ENCODE measurements around the gene TMEM8B. TPM values are rescaled to one million over a fixed set of nuclear protein-coding genes. Genes with fewer than 3 reads are reported as not detected.
"Not testable (repeated sequence)": the region's sequence is repeated elsewhere in the genome, so short reads cannot be mapped to it uniquely, and the experiment has no call there.

Gene TMEM8B
- total and polyA plus RNA-seq, 10 of the 15 experiments (the other 5 are each of a cell fraction or from before 2014, with no cell fraction given) = 0.19 to 7.6 (median 2.5) TPM

GRCh38 chr9:35897376-35898099 is 68.5 kb downstream of the TMEM8B start:
- H3K27me3 ChIP-seq (replicated peaks in 1 of 2; ENCODE audit: control insufficient read depth in 2 of 2, insufficient read depth in 2 of 2, low read length in 1 of 2); H3K36me3 ChIP-seq (ENCODE audit: control insufficient read depth in 2 of 2, insufficient read depth in 2 of 2, low read length in 1 of 2); H3K9ac ChIP-seq (ENCODE audit: control insufficient read depth, insufficient read depth, low read length); intact Hi-C loops (cut with micrococcal nuclease; ENCODE audit: unreplicated experiment); POLR2A ChIA-PET; H3K4me2 ChIP-seq (ENCODE audit: control insufficient read depth, insufficient read depth); H3K4me1 ChIP-seq (ENCODE audit: control insufficient read depth, insufficient read depth, low read length); H3K4me3 ChIP-seq; H4K20me1 ChIP-seq (ENCODE audit: control insufficient read depth, insufficient read depth); H2AFZ ChIP-seq (ENCODE audit: control insufficient read depth, low read depth, low read length); H3K79me2 ChIP-seq (ENCODE audit: control insufficient read depth, insufficient read depth, low read length); in situ Hi-C loops (cut with MboI); H3K27ac ChIP-seq (ENCODE audit: control insufficient read depth, insufficient read depth); H3K9me3 ChIP-seq (replicated peaks; ENCODE audit: control insufficient read depth, insufficient read depth, low read length); DNase-seq (ENCODE audit: low read depth, low spot score); BruUV-seq (replicated peaks): not testable (repeated sequence)
- TF ChIP-seq IKZF2 (IDR thresholded peaks at IDR 0.05) = peak in 1 of 2 experiments; percentile 18; a peak in 1 of 4 replicates
- WGBS (ENCODE audit: insufficient coverage, insufficient replicate concordance, low lambda C conversion rate, missing lambda C conversion rate) = 15% methylated on average over 7 of the region's 7 CpGs
- ChIA-PET CTCF (interaction anchor here (0.6 to 2.9 kb wide), 9 partner anchors 9 to 127 kb away, joined by 3 to 13 read pairs (median 6); partner anchors contain the start of gene TMEM8B), SMC1A (ENCODE audit: uncharacterized antibody, unreplicated experiment) (interaction anchor here (0.7 to 2.0 kb wide), 4 partner anchors 15 to 107 kb away, joined by 3 to 9 read pairs (median 4); no protein-coding TSS in a partner anchor), RAD21 (ENCODE audit: unreplicated experiment) (interaction anchor here (0.8 kb wide), 1 partner anchor 72 kb away, joined by 3 read pairs; no protein-coding TSS in a partner anchor)
- peak; percentile 72 for ATAC-seq
- FAIRE-seq = peak; percentile 38

- no peak overlapping the region for H2AFZ ChIP-seq (ENCODE audit: control insufficient read depth, low read depth, low read length)
- in situ Hi-C loops (cut with MboI) = no loop called here
- H3K9ac ChIP-seq (ENCODE audit: control insufficient read depth, insufficient read depth, low read length) = no peak overlapping the region
- H3K27ac ChIP-seq (ENCODE audit: control insufficient read depth, insufficient read depth) = no peak overlapping the region
- no peaks in the 10 kb centered on the region for H3K36me3 ChIP-seq (ENCODE audit: control insufficient read depth in 2 of 2, insufficient read depth in 2 of 2, low read length in 1 of 2)
- intact Hi-C loops (cut with micrococcal nuclease; ENCODE audit: unreplicated experiment) = no loop called here
- DNase-seq (ENCODE audit: low read depth, low spot score) (no peak), ATAC-seq (no peak), FAIRE-seq (no peak)
- no peaks in the 10 kb centered on the region for H3K4me1 ChIP-seq (ENCODE audit: control insufficient read depth, insufficient read depth, low read length)
- RAD21 ChIA-PET (ENCODE audit: unreplicated experiment) = interaction anchor here (0.8 kb wide), 1 partner anchor 72 kb away, joined by 3 read pairs; no protein-coding TSS in a partner anchor
- no peak for TF ChIP-seq RFX5 (IDR thresholded peaks at IDR 0.05; ENCODE audit: low read depth, low read length)
- no peak for TF ChIP-seq DPF2 (IDR thresholded peaks at IDR 0.05)
- no peak for TF ChIP-seq CTCF (IDR thresholded peaks at IDR 0.05 in 2 of 3, conservative IDR thresholded peaks at IDR 0.05 in 1 of 3; ENCODE audit: control insufficient read depth in 2 of 3, extremely low read depth in 1 of 3, insufficient read depth in 1 of 3, low read depth in 3 of 3, low read length in 3 of 3)
- no peak for TF ChIP-seq PAX5 (IDR thresholded peaks at IDR 0.05; ENCODE audit: borderline replicate concordance, low read depth, low read length)
- TF ChIP-seq SUZ12 (IDR thresholded peaks at IDR 0.05; ENCODE audit: unreplicated experiment) = no peak
- TF ChIP-seq NBN (IDR thresholded peaks at IDR 0.05) = no peak
- no peak for TF ChIP-seq RB1 (IDR thresholded peaks at IDR 0.05; ENCODE audit: borderline replicate concordance)
- BruUV-seq (replicated peaks) = no TSS peak
- no peaks in the 10 kb centered on the region for H3K9me3 ChIP-seq (replicated peaks; ENCODE audit: control insufficient read depth, insufficient read depth, low read length)
- no peaks in the 10 kb centered on the region for H3K27me3 ChIP-seq (replicated peaks in 1 of 2; ENCODE audit: control insufficient read depth in 2 of 2, insufficient read depth in 2 of 2, low read length in 1 of 2)
- H3K79me2 ChIP-seq (ENCODE audit: control insufficient read depth, insufficient read depth, low read length) = no peaks in the 10 kb centered on the region
- SMC1A ChIA-PET (ENCODE audit: uncharacterized antibody, unreplicated experiment) = interaction anchor here (0.8 to 2.0 kb wide), 3 partner anchors 72 to 162 kb away, joined by 3 to 9 read pairs (median 3); no protein-coding TSS in a partner anchor
- CTCF ChIA-PET = interaction anchor here (0.6 to 2.9 kb wide), 8 partner anchors 10 to 126 kb away, joined by 3 to 13 read pairs (median 6); partner anchors contain the start of gene TMEM8B
- H3K4me3 ChIP-seq = no peak overlapping the region
- POLR2A ChIA-PET = no interaction called here
- H4K20me1 ChIP-seq (ENCODE audit: control insufficient read depth, insufficient read depth) = no peaks in the 10 kb centered on the region
- H3K4me2 ChIP-seq (ENCODE audit: control insufficient read depth, insufficient read depth) = no peak overlapping the region
Measured at GRCh38 chr9:35898337-35898736, 69.3 kb downstream of the TMEM8B start.

Data from GM12878 (cell line).